HG02885 (cell line): ENCODE data around the gene KRTDAP.

ENCODE experiments used
- ATAC-seq: cut with Tn5 transposase; IDR thresholded peaks from one replicate; pipeline ENCODE4 v1.9.1; 2021; ENCODE audit warnings: mild to moderate bottlenecking; ENCODE audit not compliant: unreplicated experiment, poor library complexity

KRTDAP gene

GRCh38 chr19:35513628-35514281 lies 23.5 kb upstream of the KRTDAP start, which contains the start of gene DMKN:
TSS of gene DMKN (minus strand) at chr19:35513649. CDS start at chr19:35513475, 174 bp downstream.
- no peak for ATAC-seq

- no peak for ATAC-seq
These were observed 22.8 kb upstream of the KRTDAP start for GRCh38 chr19:35512831-35513627.

- no peak for ATAC-seq
These were observed 21.1 kb upstream of the KRTDAP start for GRCh38 chr19:35511337-35511736.

DNA sequence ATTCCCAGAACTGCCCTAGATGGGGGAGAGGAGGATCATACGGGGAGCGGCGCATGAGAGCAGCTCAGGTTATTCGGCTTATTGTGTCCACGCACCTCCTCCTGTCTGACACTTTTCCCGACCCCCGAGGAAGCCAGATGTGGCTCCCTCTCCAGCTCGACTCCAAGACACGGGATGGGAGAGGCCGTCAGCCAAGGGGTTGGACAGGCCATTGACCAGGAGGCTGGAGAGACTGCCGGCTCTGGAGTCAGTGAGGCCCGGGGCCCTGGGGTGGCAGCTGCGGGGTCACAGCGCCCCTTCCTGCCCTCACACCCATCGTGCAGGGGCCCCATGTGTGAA lies 20.3 kb upstream of the KRTDAP start:
- no peak for ATAC-seq

DNA sequence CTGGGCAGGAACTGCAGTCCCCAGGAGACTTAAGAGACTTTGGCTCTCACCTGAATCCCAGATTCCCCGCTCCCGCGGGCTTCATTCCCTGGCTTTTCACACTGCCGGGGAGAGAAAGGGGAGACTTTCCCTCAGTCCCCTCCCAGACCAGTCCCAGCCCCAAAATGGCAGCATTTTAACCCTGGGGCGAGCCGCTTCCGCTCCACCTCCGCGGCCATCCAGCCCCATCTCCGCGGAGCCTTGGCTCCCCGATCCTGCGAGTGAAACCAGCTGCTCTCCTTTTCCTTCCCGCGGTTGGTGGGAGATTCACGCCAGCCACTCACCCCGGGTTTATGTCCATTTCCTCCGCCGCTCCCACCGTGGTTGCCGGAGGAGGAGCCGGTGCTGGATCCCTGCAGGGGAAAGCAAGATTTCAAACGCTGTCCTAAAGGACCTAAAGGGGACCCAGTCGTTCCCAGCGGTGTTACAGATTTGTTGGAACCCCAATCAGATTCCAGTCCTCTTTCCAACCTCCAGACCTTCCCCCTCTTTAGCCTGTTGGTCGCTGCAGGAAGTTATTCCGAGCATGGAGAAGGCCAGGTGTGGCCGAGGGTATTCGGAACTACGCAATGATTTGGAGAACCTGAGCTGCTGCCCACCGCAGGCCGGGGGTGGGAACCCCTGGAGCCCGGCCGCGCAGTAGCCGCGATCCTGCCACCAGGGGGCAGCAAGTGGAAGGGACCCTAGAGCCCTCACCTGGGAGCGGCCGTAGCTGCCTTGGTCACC lies 19.8 kb upstream of the KRTDAP start:
- ATAC-seq: no peak

DNA sequence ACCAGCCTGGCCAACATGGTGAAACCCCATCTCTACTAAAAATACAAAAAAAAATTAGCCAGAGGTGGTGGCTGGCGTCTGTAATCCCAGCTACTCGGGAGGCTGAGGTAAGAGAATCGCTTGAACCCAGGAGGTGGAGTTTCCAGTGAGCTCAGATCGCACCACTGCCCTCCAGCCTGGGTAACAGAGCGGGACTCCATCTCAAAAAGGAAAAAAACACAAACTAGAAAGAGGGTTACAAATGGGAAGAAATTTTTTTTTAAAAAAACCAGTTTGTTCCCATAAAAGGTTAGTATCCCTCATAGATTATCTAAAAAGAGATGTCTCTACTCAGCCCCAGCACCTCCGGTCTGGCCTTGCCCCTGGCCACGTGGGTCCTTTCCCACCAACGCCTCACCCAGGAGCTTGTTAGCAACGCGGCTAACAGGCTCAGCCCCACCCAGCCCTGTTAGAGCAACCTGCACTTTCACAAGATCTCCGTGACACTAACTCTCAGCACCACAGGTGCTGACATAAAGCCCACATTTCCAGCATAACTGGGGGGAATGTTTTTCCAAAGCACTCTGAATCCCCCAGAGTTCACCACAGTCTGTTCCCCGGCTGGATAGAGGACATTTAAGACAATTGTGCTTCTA lies 18.9 kb upstream of the KRTDAP start:
- no peak for ATAC-seq

DNA sequence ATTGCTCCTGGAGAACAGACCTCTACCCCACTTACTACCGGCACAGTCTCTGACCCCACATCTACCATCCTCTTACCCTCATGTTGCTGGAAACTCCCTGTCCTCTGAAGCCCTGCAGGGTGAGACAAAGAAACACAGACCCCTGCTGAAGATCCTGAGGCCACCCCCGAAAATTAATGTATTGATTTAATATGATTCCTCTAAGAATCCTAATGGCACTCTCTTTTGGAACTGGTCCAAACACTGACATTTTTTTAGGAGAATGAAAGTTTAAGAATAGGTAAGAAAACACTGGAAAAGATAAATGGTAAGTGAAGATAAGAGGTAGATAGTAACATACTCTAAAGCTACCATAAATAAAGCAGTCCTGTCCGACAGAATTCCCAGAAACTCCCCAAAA lies 17.9 kb upstream of the KRTDAP start:
- ATAC-seq: no peak

DNA sequence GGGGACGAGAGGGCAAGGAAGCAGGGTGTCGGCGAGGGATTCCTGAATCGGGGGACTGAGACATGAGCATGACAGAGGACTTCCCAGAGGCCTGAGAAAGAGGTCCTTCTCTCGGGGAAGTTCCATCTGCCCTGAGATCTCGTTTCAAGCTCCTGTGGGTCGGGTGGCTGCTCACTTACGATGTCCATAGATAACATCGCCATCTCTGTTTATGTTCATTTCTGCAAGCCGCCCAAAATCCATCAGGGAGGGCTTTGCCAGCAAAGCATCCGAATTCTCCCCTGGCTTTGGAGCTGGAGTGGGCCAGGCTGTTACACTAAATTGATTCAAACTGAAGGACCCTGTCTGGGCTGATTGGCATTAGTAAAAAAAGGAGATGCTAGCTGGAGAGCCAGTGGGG lies 17.3 kb upstream of the KRTDAP start:
- no peak for ATAC-seq

DNA sequence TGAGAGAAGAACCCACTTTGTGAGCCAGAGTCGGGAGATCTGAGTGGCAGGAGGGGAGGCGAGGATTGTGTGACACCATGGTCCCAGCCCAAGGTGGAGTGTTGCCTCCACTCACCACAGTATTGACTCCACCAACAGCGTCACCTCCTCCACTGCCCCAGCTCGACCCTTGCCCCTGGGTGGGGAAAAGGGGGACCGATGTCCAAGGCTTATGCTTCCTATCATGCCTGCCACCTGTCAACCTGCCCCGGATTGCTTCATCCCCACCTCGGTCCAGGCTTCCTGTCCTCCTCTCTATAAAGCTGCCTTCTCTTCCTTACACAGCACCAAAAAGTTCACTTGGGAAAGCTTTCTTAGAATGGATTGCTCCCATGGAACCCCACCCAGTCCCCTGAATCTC lies 15.7 kb upstream of the KRTDAP start:
- no peak for ATAC-seq

GRCh38 chr19:35502751-35503150 lies 12.5 kb upstream of the KRTDAP start:
- no peak for ATAC-seq

GRCh38 chr19:35501684-35502083 lies 11.4 kb upstream of the KRTDAP start:
- ATAC-seq: no peak

- ATAC-seq: no peak
These were observed 10.3 kb upstream of the KRTDAP start for GRCh38 chr19:35500611-35501010.

DNA sequence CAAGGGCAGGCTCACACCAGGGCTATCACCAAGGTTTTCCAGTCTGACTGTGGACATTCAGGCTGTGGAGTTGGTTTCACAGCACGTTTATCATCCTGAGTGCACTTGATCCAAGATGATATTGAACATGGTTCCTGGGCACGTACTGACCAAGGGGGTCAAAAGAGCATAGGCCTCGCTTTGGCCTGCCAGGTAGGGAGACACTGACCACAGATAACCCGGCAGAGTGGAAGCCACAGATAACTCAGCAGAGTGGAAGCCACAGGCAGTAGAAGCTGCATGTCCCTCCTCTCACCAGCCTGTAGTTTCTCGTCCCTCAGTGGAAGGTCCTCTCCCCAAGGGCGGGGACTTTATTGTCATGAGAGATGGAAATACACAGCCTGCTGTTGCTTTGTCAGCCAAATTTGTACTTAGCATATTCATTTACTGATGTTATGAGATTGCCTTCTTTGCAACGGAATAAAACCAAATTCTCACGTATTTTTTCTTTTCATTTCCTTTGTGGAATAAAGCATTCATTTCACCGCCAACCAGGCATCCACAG lies 8.8 kb upstream of the KRTDAP start:
- no peak for ATAC-seq

- no peak for ATAC-seq
These were observed 8.0 kb upstream of the KRTDAP start for GRCh38 chr19:35498220-35498619.

GRCh38 chr19:35497406-35497805 lies 7.1 kb upstream of the KRTDAP start:
- no peak for ATAC-seq

- peak; percentile 57 for ATAC-seq
These were observed 5.1 kb upstream of the KRTDAP start for GRCh38 chr19:35495107-35496064.

DNA sequence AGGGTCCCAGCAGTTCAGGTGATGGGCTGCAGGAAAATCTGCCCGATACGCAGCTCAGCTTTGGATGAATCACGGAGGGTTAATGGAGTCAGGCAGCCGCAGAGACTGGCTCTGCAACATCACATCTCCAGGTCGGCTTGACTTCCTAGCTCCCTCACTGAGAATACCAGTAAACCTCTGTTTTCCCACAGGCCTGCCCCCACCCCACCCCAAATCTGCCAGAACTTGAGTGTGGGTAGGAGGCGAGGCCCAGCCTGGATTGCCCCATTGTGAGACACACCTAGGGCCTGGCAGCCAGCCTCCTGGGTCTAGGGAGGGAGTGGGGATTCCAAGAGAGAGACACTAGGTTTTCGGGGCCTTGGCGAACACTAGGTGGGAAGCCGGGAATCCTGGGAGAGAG lies 3.7 kb upstream of the KRTDAP start:
- ATAC-seq: no peak

DNA sequence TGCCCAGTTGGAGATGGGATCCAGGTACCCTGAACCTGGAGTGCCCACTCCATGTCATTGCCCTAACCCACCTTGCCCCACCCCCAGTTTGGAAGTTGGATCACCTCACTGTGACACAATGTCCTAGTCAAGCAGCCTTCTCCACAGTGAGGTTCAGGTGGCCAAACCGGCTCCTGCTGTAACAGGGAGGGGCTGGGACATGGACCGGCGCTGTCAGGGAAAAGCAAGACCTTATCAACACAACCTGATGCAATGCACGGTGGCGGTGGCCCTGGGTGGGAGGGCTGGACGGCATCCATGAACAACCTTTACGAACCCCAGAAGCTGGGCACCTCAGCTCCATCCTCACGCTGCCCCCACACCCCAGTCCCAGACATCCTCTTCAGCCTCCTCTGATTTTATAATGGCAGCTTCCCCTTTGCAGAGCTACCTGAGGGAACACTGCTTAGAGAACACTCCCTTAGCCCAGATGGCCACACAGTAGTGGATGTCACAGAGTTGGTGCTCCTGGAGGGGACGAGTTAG lies 1.6 kb upstream of the KRTDAP start:
- ATAC-seq: no peak

DNA sequence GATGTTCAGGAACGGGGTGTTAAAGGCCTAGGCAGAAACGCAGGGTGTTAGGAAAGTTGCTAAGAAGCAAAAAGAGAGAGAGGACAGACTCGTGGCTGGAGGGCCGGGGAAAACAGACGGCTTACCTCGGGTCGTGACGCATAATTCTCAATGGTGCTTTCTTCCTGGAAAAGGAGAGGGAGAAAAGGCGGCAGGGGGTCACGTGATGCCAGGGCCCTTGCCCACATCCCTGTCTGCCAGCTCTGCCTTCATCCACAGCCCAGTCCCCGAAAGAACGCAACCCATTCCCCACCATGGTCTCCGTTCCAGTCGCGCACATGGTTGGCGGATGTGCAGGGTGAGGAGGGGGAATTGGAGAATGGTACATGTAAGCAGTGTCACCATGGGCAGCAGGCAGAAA lies 1.6 kb downstream of the KRTDAP start:
- ATAC-seq: no peak
